Measurements from ENCODE around the gene FAM53A. TPM values are rescaled to one million over a fixed set of nuclear protein-coding genes. Genes with fewer than 3 reads are reported as not detected.

FAM53A gene
- total RNA-seq, 2 donors from 2014 or later = 0.66 to 2.3 TPM

DNA sequence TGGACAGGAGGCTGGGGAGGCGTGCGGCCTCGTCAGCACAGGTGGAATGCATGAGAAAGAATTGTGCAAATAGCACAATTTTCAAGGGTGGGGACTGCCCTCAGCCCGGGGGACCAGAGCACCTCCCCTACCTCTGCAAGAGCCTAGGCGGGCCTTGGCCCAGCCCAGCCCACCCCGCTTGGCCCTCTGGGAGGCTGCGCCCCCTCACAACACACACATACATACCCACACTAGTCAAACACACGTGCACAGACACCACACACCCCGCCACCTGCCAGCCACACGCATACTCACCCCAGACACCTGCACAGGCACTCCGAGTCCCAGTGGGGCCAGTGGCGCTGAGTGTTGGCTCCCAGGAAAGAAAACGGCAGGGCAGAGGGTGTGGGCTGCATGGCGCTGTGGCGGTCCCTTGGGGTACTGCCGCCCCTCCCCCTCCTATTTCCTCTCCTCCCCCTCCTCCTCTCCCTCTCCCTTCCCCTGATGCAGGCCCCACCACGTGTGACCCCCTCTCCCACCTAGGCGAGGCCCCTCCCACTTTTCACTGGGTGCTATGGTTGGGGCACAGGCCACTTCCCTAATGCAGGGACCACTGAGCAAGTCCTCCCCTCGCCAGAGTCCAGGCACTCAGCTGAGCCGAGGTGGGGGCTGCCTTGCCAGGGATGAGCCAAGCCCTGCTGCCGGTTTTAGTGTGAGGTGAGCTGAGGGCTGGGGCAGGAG lies 84.5 kb downstream of the FAM53A start:
- H3K9me3 ChIP-seq = no peaks in the 10 kb centered on the region
- H3K36me3 ChIP-seq (replicated peaks in 1 of 2; ENCODE audit: insufficient read depth in 1 of 2, low read depth in 2 of 2) = no peaks in the 10 kb centered on the region
- WGBS, 2 donors = 71% methylated on average over 17 to 21 of the region's 21 CpGs
- H3K4me1 ChIP-seq = no peaks in the 10 kb centered on the region
- no peak for ATAC-seq
- intact Hi-C loops (cut with DNase I) = no loop called here
- H3K27ac ChIP-seq = no peak overlapping the region
- DNase-seq = no peak
- H3K4me3 ChIP-seq = no peak overlapping the region
- TF ChIP-seq POLR2A (IDR thresholded peaks at IDR 0.05) = no peak
- TF ChIP-seq, protein P1, sequence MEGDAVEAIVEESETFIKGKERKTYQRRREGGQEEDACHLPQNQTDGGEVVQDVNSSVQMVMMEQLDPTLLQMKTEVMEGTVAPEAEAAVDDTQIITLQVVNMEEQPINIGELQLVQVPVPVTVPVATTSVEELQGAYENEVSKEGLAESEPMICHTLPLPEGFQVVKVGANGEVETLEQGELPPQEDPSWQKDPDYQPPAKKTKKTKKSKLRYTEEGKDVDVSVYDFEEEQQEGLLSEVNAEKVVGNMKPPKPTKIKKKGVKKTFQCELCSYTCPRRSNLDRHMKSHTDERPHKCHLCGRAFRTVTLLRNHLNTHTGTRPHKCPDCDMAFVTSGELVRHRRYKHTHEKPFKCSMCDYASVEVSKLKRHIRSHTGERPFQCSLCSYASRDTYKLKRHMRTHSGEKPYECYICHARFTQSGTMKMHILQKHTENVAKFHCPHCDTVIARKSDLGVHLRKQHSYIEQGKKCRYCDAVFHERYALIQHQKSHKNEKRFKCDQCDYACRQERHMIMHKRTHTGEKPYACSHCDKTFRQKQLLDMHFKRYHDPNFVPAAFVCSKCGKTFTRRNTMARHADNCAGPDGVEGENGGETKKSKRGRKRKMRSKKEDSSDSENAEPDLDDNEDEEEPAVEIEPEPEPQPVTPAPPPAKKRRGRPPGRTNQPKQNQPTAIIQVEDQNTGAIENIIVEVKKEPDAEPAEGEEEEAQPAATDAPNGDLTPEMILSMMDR (IDR thresholded peaks at IDR 0.05) = no peak
- no peaks in the 10 kb centered on the region for H3K27me3 ChIP-seq

- 84 to 85% methylated on average over 6 to 25 of the region's 30 CpGs for WGBS, 2 donors
- no peaks in the 10 kb centered on the region for H3K36me3 ChIP-seq (replicated peaks in 1 of 2; ENCODE audit: insufficient read depth in 1 of 2, low read depth in 2 of 2)
- H3K4me1 ChIP-seq = no peaks in the 10 kb centered on the region
- H3K9me3 ChIP-seq = no peaks in the 10 kb centered on the region
- no peak for ATAC-seq
- no peak overlapping the region for H3K4me3 ChIP-seq
- TF ChIP-seq, protein P1 (IDR thresholded peaks at IDR 0.05) = no peak
- H3K27me3 ChIP-seq = no peaks in the 10 kb centered on the region
- DNase-seq = no peak
- H3K27ac ChIP-seq = no peak overlapping the region
- intact Hi-C loops (cut with DNase I) = no loop called here
Measured at GRCh38 chr4:1599026-1599481, 85.1 kb downstream of the FAM53A start.

- Histone ChIP-seq H3K27ac (no peak overlapping the region), H3K4me3 (no peak overlapping the region), H3K36me3 (replicated peaks in 1 of 2; ENCODE audit: insufficient read depth in 1 of 2, low read depth in 2 of 2) (no peaks in the 10 kb centered on the region), H3K9me3 (no peaks in the 10 kb centered on the region), H3K4me1 (no peaks in the 10 kb centered on the region), H3K27me3 (no peaks in the 10 kb centered on the region)
- DNase-seq (no peak), ATAC-seq (no peak)
- WGBS, 2 donors = 83 to 87% methylated on average over 29 to 42 of the region's 42 CpGs
- TF ChIP-seq, protein P1 (IDR thresholded peaks at IDR 0.05) = no peak
- TF ChIP-seq POLR2A (IDR thresholded peaks at IDR 0.05) = no peak
- intact Hi-C loops (cut with DNase I) = no loop called here
Measured at GRCh38 chr4:1598206-1599025, 85.7 kb downstream of the FAM53A start.

- Histone ChIP-seq H3K36me3 (replicated peaks in 1 of 2; ENCODE audit: insufficient read depth in 1 of 2, low read depth in 2 of 2) (no peaks in the 10 kb centered on the region), H3K4me1 (no peaks in the 10 kb centered on the region), H3K9me3 (peaks cover 0 to 1% (median 0%) of the 10 kb centered on the region in 3 donors), H3K4me3 (no peak overlapping the region), H3K27ac (no peak overlapping the region), H3K27me3 (no peaks in the 10 kb centered on the region)
- intact Hi-C loops (cut with DNase I) = no loop called here
- WGBS, 2 donors = 88 to 90% methylated on average over 24 of the region's 26 CpGs
- ATAC-seq (no peak), DNase-seq (no peak)
- TF ChIP-seq, protein P1 (IDR thresholded peaks at IDR 0.05) = no peak
- no peak for TF ChIP-seq POLR2A (IDR thresholded peaks at IDR 0.05)
Measured at GRCh38 chr4:1597021-1597931, 86.8 kb downstream of the FAM53A start.
